Measurements from ENCODE around the gene PLA2G3.
"Not testable (repeated sequence)": the region's sequence is repeated elsewhere in the genome, so short reads cannot be mapped to it uniquely, and the experiment has no call there.

PLA2G3 gene

GRCh38 chr22:31122196-31122531 lies 18.1 kb downstream of the PLA2G3 start:
- DNase-seq, result peak; percentile 13

- DNase-seq, result no peak
Measured at GRCh38 chr22:31121403-31121802, 18.9 kb downstream of the PLA2G3 start.

- DNase-seq, result no peak
Measured at GRCh38 chr22:31120642-31121041, 19.7 kb downstream of the PLA2G3 start.

- DNase-seq, result no peak
Measured at GRCh38 chr22:31120230-31120629, 20.1 kb downstream of the PLA2G3 start.

GRCh38 chr22:31119026-31119717 lies 21.1 kb downstream of the PLA2G3 start:
- no peak for DNase-seq

- no peak for DNase-seq
Measured at GRCh38 chr22:31118046-31118820, 22.1 kb downstream of the PLA2G3 start.

GRCh38 chr22:31112547-31113091 lies 27.7 kb downstream of the PLA2G3 start:
- not testable (repeated sequence) for DNase-seq

- no peak for DNase-seq
Measured at GRCh38 chr22:31107894-31108218, 32.5 kb downstream of the PLA2G3 start.

- peak; percentile 94 for DNase-seq
Measured at GRCh38 chr22:31107178-31107893, 33.0 kb downstream of the PLA2G3 start, which contains the start of gene SELENOM. Gene SELENOM, minus strand, starts transcription at chr22:31107568. Its CDS starts 63 bp downstream, at chr22:31107505.

- no peak for DNase-seq
Measured at GRCh38 chr22:31106731-31107177, 33.6 kb downstream of the PLA2G3 start.

- no peak for DNase-seq
Measured at GRCh38 chr22:31106001-31106571, 34.2 kb downstream of the PLA2G3 start.

- no peak for DNase-seq
Measured at GRCh38 chr22:31105282-31105929, 34.9 kb downstream of the PLA2G3 start.

- DNase-seq, result peak; percentile 86
Measured at GRCh38 chr22:31104869-31105268, 35.4 kb downstream of the PLA2G3 start.

GRCh38 chr22:31103899-31104694 lies 36.2 kb downstream of the PLA2G3 start:
- no peak for DNase-seq

- DNase-seq, result no peak
Measured at GRCh38 chr22:31103111-31103510, 37.2 kb downstream of the PLA2G3 start.

- DNase-seq, result no peak
Measured at GRCh38 chr22:31102441-31103081, 37.7 kb downstream of the PLA2G3 start.

- no peak for DNase-seq
Measured at GRCh38 chr22:31100762-31101525, 39.4 kb downstream of the PLA2G3 start.

GRCh38 chr22:31099841-31100761 lies 40.2 kb downstream of the PLA2G3 start:
- no peak for DNase-seq

GRCh38 chr22:31099386-31099785 lies 40.9 kb downstream of the PLA2G3 start:
- no peak for DNase-seq

Data from retina (tissue), 1 donor.